PC-9 (cell line): Measurements from ENCODE around the gene PNPT1.

Experiments used
- CTCF ChIP-seq: fragments of 200-600 bp; sonication (generic); conservative IDR thresholded peaks from 2 replicates; pipeline ENCODE4 v1.6.1; 2017; ENCODE audit warnings: mixed run types, antibody characterized with exemption, mild to moderate bottlenecking, moderate library complexity
- EZH2 ChIP-seq: fragments of 200-600 bp; sonication (generic); IDR thresholded peaks from 2 replicates; pipeline ENCODE4 v1.8.0; 2017; ENCODE audit warnings: antibody characterized with exemption, low read depth

GRCh38 chr2:55628931-55629330 is 64.7 kb downstream of the PNPT1 start:
- TF ChIP-seq EZH2 (no peak), CTCF (no peak)
